H9 (cell line): Measurements from ENCODE around the gene YKT6. TPM values are rescaled to one million over a fixed set of nuclear protein-coding genes. Genes with fewer than 3 reads are reported as not detected.

Experiments used
- DNase-seq: peaks from one replicate; pipeline ENCODE4 v3.0.0-alpha.2; 2017
- H2AFZ ChIP-seq: one replicate; pipeline ENCODE4 v1.6.1; 2013; ENCODE audit warnings: mild to moderate bottlenecking, low read length, control low read depth, moderate library complexity
- H2AK5ac ChIP-seq: 2 replicates; pipeline ENCODE4 v1.6.1; 2013; ENCODE audit warnings: low read length, control low read depth, mixed read lengths; ENCODE audit not compliant: insufficient read length
- H2BK120ac ChIP-seq: one replicate; pipeline ENCODE4 v1.6.1; 2013; ENCODE audit warnings: low read depth, mild to moderate bottlenecking, low read length, control low read depth, inconsistent platforms; ENCODE audit not compliant: poor library complexity, severe bottlenecking
- H2BK12ac ChIP-seq: 2 replicates; pipeline ENCODE4 v1.6.1; 2013; ENCODE audit warnings: low read length, control low read depth, mixed read lengths, low read depth; ENCODE audit not compliant: insufficient read length
- H2BK15ac ChIP-seq: 2 replicates; pipeline ENCODE4 v1.6.1; 2013; ENCODE audit warnings: low read depth, low read length, control low read depth
- H2BK20ac ChIP-seq: one replicate; pipeline ENCODE4 v1.6.1; 2013; ENCODE audit warnings: low read depth, mild to moderate bottlenecking, low read length, control low read depth, inconsistent platforms; ENCODE audit not compliant: poor library complexity, severe bottlenecking
- H2BK5ac ChIP-seq: 2 replicates; pipeline ENCODE4 v1.6.1; 2013; ENCODE audit warnings: low read length, control low read depth, mixed read lengths; ENCODE audit not compliant: insufficient read length
- H3K14ac ChIP-seq: 2 replicates; pipeline ENCODE4 v1.6.1; 2013; ENCODE audit warnings: low read length, control low read depth; ENCODE audit not compliant: insufficient read depth
- H3K18ac ChIP-seq: 2 replicates; pipeline ENCODE4 v1.6.1; 2013; ENCODE audit warnings: low read depth, mild to moderate bottlenecking, mixed read lengths, low read length, control low read depth; ENCODE audit not compliant: insufficient read length
- H3K23ac ChIP-seq: 2 replicates; pipeline ENCODE4 v1.6.1; 2013; ENCODE audit warnings: low read length, control low read depth, mixed read lengths, low read depth; ENCODE audit not compliant: insufficient read length
- H3K23me2 ChIP-seq: 2 replicates; pipeline ENCODE4 v1.6.1; 2013; ENCODE audit warnings: low read depth, mild to moderate bottlenecking, mixed read lengths, low read length, control low read depth; ENCODE audit not compliant: insufficient read length, poor library complexity, severe bottlenecking
- H3K27ac ChIP-seq: 2 replicates; pipeline ENCODE4 v1.5.1; 2013; ENCODE audit warnings: low read length, control low read depth, mixed read lengths, low read depth; ENCODE audit not compliant: insufficient read length
- H3K27me3 ChIP-seq: 2 replicates; pipeline ENCODE4 v1.6.1; 2013; ENCODE audit warnings: low read length, control low read depth, inconsistent platforms; ENCODE audit not compliant: insufficient read depth
- H3K4ac ChIP-seq: 2 replicates; pipeline ENCODE4 v1.6.1; 2013; ENCODE audit warnings: low read depth, mild to moderate bottlenecking, control low read depth, inconsistent platforms, low read length, moderate library complexity
- H3K4me1 ChIP-seq: 2 replicates; pipeline ENCODE4 v1.6.1; 2013; ENCODE audit warnings: low read length, control low read depth, inconsistent platforms; ENCODE audit not compliant: insufficient read depth
- H3K4me2 ChIP-seq: 2 replicates; pipeline ENCODE4 v1.6.1; 2013; ENCODE audit warnings: low read length, control low read depth, mixed read lengths; ENCODE audit not compliant: insufficient read length, insufficient read depth
- H3K56ac ChIP-seq: 2 replicates; pipeline ENCODE4 v1.6.1; 2013; ENCODE audit warnings: low read depth, mild to moderate bottlenecking, mixed read lengths, low read length, control low read depth; ENCODE audit not compliant: insufficient read length
- H3K79me1 ChIP-seq: 2 replicates; pipeline ENCODE4 v1.6.1; 2013; ENCODE audit warnings: low read depth, mild to moderate bottlenecking, moderate library complexity, low read length, control low read depth, inconsistent platforms; ENCODE audit not compliant: insufficient read depth, poor library complexity, severe bottlenecking
- H3K79me2 ChIP-seq: 2 replicates; pipeline ENCODE4 v1.6.1; 2013; ENCODE audit warnings: low read length, control low read depth, inconsistent platforms; ENCODE audit not compliant: insufficient read depth
- H3K9ac ChIP-seq: 2 replicates; pipeline ENCODE4 v1.6.1; 2013; ENCODE audit warnings: low read length, control low read depth, mixed read lengths; ENCODE audit not compliant: insufficient read length; ENCODE audit errors: extremely low read depth
- H3K9me3 ChIP-seq: one replicate; pipeline ENCODE4 v1.6.1; 2013; ENCODE audit warnings: low read depth, low read length, inconsistent platforms; ENCODE audit not compliant: control insufficient read depth
- H3T11ph ChIP-seq: one replicate; pipeline ENCODE4 v1.6.1; 2013; ENCODE audit warnings: mild to moderate bottlenecking, low read length, control low read depth, inconsistent platforms
- H4K20me1 ChIP-seq: one replicate; pipeline ENCODE4 v1.6.1; 2013; ENCODE audit not compliant: control insufficient read depth, insufficient read length, insufficient read depth
- H4K5ac ChIP-seq: 2 replicates; pipeline ENCODE4 v1.6.1; 2013; ENCODE audit warnings: low read depth, mild to moderate bottlenecking, mixed read lengths, low read length, control low read depth; ENCODE audit not compliant: insufficient read length
- H4K8ac ChIP-seq: replicated peaks from 2 replicates; pipeline ENCODE4 v1.6.1; 2013; ENCODE audit warnings: low read length, control low read depth, mixed read lengths, low read depth; ENCODE audit not compliant: insufficient read length
- H4K91ac ChIP-seq: 2 replicates; pipeline ENCODE4 v1.6.1; 2013; ENCODE audit warnings: low read depth, mild to moderate bottlenecking, moderate library complexity, mixed read lengths, low read length, control low read depth; ENCODE audit not compliant: insufficient read length
- H3K27ac Mint-ChIP-seq, 3 experiments: 2 replicates in 2 of 3; 3 replicates in 1 of 3; pipeline ENCODE4 v1.8.0; 2020 to 2021; ENCODE audit warnings: mixed read lengths in 3 of 3, mild to moderate bottlenecking in 1 of 3, moderate library complexity in 1 of 3
- H3K27me3 Mint-ChIP-seq: 2 replicates; pipeline ENCODE4 v1.8.0; 2021; ENCODE audit warnings: low read depth, mild to moderate bottlenecking, moderate library complexity, mixed read lengths
- H3K36me3 Mint-ChIP-seq, 3 experiments: 2 replicates in 2 of 3; 3 replicates in 1 of 3; pipeline ENCODE4 v1.8.0; 2020 to 2021; ENCODE audit warnings: low read depth in 3 of 3, mixed read lengths in 3 of 3; ENCODE audit not compliant: insufficient read depth in 1 of 3
- H3K4me1 Mint-ChIP-seq, 2 experiments: 2 replicates each; pipeline ENCODE4 v1.8.0; 2020; ENCODE audit warnings: mixed read lengths in 2 of 2
- H3K4me3 Mint-ChIP-seq, 2 experiments: 2 replicates in 1 of 2; 3 replicates in 1 of 2; pipeline ENCODE4 v1.8.0; 2020 to 2021; ENCODE audit warnings: mild to moderate bottlenecking in 2 of 2, mixed read lengths in 2 of 2, moderate library complexity in 1 of 2
- H3K9me3 Mint-ChIP-seq, 2 experiments: 2 replicates in 1 of 2; 3 replicates in 1 of 2; pipeline ENCODE4 v1.8.0; 2020; ENCODE audit warnings: mild to moderate bottlenecking in 2 of 2, mixed read lengths in 2 of 2, moderate library complexity in 1 of 2
- WGBS: extraction: QIAGEN DNeasy Blood & Tissue Kit; methylation state at CpG from one replicate; pipeline ENCODE4 v1.1.7; 2013; ENCODE audit warnings: missing lambda C conversion rate, low lambda C conversion rate, mixed read lengths; ENCODE audit not compliant: insufficient read length; ENCODE audit errors: extremely low coverage; 5-methylcytosine and 5-hydroxymethylcytosine counted together
- total RNA-seq: library from RNA; stranded (reverse); gene quantifications from 2 replicates; pipeline ENCODE4 v1.2.1, GENCODE V29; 2021
- TF ChIP-seq, protein P1 (sequence below): fragments of 200-600 bp; sonication (generic); conservative IDR thresholded peaks from 3 replicates; pipeline ENCODE4 v1.8.0; 2021; ENCODE audit warnings: antibody characterized with exemption, mild to moderate bottlenecking

Gene YKT6
- total RNA-seq, 1 experiment from 2014 or later = 104 TPM

DNA sequence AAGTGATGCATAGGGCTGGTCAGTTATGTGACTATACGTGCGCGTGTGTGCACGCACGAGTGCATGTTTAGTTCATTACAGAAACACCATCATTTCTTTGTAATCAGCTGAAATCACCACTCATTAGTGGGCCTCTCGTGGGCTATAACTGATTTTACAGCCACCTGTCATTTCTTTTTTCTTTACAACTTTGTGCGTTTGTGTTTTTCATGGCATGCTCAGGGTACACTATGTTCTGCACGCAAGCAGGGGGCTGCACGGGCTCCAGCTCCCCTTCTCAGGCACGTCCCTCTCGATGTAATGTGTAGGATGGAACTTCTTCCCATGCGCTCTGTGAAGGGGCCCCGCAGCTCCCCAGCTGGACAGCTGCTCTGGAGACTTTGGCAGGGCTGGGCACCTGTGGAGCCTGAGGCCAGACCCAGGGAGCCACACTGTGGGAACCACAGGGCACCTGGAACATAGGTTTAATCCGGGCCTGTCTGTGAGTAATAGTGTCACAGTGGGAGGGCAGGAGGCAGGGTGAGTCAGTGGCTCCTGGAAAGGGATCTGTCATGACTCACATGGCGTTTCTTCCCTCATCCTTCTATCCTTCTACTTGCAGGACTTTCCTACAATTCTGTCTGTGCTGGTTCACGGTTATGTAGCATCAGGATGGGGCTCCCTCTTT, 16.4 kb upstream of the YKT6 start:
- H4K5ac ChIP-seq = no peak overlapping the region
- no peak overlapping the region for H2BK120ac ChIP-seq
- no peak overlapping the region for H3K18ac ChIP-seq
- TF ChIP-seq, protein P1, sequence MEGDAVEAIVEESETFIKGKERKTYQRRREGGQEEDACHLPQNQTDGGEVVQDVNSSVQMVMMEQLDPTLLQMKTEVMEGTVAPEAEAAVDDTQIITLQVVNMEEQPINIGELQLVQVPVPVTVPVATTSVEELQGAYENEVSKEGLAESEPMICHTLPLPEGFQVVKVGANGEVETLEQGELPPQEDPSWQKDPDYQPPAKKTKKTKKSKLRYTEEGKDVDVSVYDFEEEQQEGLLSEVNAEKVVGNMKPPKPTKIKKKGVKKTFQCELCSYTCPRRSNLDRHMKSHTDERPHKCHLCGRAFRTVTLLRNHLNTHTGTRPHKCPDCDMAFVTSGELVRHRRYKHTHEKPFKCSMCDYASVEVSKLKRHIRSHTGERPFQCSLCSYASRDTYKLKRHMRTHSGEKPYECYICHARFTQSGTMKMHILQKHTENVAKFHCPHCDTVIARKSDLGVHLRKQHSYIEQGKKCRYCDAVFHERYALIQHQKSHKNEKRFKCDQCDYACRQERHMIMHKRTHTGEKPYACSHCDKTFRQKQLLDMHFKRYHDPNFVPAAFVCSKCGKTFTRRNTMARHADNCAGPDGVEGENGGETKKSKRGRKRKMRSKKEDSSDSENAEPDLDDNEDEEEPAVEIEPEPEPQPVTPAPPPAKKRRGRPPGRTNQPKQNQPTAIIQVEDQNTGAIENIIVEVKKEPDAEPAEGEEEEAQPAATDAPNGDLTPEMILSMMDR = no peak
- H3K23me2 ChIP-seq = no peaks in the 10 kb centered on the region
- no peak overlapping the region for H2BK12ac ChIP-seq
- H4K91ac ChIP-seq = no peak overlapping the region
- H3K27ac ChIP-seq = no peak overlapping the region
- H3K79me1 ChIP-seq = no peaks in the 10 kb centered on the region
- Mint-ChIP-seq H3K36me3 (peaks cover 0 to 7% (median 2%) of the 10 kb centered on the region in 3 experiments; a peak in 2 of 7 replicates), H3K4me1 (peaks cover 22 to 28% of the 10 kb centered on the region in 2 experiments), H3K9me3 (peaks cover 11 to 12% of the 10 kb centered on the region in 2 experiments; a peak in 4 of 5 replicates), H3K4me3 (no peak overlapping the region), H3K27me3 (peaks cover 12% of the 10 kb centered on the region), H3K27ac (peak overlapping the region in 1 of 3 experiments; percentile 56; a peak in 2 of 7 replicates)
- H3K4me1 ChIP-seq = no peaks in the 10 kb centered on the region
- no peak for DNase-seq
- no peak overlapping the region for H3K4ac ChIP-seq
- H4K20me1 ChIP-seq = no peaks in the 10 kb centered on the region
- no peak overlapping the region for H4K8ac ChIP-seq
- no peak overlapping the region for H3K9ac ChIP-seq
- no peak overlapping the region for H3T11ph ChIP-seq
- peaks cover 7% of the 10 kb centered on the region for H3K9me3 ChIP-seq
- H3K27me3 ChIP-seq = no peaks in the 10 kb centered on the region
- H2AK5ac ChIP-seq = no peak overlapping the region
- H3K56ac ChIP-seq = no peak overlapping the region
- H3K79me2 ChIP-seq = no peaks in the 10 kb centered on the region
- no peak overlapping the region for H2BK15ac ChIP-seq
- WGBS = no CpG with 5 or more reads among the region's 16 CpGs
- no peak overlapping the region for H3K4me2 ChIP-seq
- H2BK5ac ChIP-seq = no peak overlapping the region
- H2AFZ ChIP-seq = no peak overlapping the region
- H3K23ac ChIP-seq = no peak overlapping the region
- H3K14ac ChIP-seq = no peak overlapping the region
- H2BK20ac ChIP-seq = no peak overlapping the region
